ENCODE measurements around the gene ASPSCR1.

DNA sequence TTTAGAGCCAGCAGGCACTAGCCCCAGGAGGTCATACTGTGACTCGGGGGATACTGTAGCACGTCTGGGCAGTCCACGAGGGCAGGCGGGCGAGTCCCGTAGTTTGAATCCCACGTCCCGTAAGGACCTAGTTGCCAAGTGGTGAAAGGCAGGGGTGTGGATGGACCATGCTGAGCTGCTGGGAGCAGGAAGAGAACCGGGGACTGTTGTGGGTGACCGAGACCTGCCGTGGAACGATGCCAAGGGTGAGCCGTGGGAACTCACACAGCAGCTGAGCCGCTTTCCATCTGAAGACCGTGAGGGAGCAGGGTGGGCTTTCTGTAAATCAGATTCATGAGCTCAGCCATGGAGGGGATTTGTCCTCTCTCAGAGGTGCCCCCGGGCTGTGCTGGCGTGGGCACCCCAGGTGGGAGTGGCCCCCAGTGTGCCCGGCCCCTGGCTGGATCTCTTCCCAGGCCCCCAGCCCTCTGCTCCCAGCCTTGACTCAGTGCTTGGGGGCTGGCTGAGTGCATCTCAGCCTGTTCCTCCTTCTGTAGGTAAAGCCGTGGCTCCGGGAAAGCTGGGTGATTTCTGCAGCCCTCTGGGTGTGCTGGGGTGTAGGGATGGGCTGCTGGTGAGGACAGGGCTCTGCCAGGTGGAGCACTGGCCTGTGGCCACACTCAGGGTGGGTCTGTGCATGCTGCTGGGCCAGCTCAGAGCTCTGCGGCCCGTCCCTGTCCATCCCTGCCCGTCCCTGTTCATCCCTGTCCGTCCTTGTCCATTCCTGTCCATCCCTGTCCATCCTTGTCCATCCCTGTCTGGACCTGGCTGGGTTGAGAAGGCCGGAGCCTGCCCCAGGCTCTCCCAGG, 13.6 kb downstream of the ASPSCR1 start:
- TF ChIP-seq SIN3A (IDR thresholded peaks at IDR 0.05; ENCODE audit: low read depth) (no peak), EZH2phosphoT487 (IDR thresholded peaks at IDR 0.05; ENCODE audit: borderline replicate concordance) (no peak), ZNF274 (IDR thresholded peaks at IDR 0.05; ENCODE audit: low read depth, low read length) (no peak), POLR2AphosphoS5 (IDR thresholded peaks at IDR 0.05; ENCODE audit: low read depth, low read length) (no peak), EZH2 (IDR thresholded peaks at IDR 0.05) (no peak), EGR1 (IDR thresholded peaks at IDR 0.05; ENCODE audit: low read depth) (no peak), POLR2A (IDR thresholded peaks at IDR 0.05; ENCODE audit: borderline replicate concordance, extremely low read depth, insufficient read depth, insufficient read length) (no peak), RAD21 (IDR thresholded peaks at IDR 0.05; ENCODE audit: low read depth) (no peak)
- TF ChIP-seq, protein P1, sequence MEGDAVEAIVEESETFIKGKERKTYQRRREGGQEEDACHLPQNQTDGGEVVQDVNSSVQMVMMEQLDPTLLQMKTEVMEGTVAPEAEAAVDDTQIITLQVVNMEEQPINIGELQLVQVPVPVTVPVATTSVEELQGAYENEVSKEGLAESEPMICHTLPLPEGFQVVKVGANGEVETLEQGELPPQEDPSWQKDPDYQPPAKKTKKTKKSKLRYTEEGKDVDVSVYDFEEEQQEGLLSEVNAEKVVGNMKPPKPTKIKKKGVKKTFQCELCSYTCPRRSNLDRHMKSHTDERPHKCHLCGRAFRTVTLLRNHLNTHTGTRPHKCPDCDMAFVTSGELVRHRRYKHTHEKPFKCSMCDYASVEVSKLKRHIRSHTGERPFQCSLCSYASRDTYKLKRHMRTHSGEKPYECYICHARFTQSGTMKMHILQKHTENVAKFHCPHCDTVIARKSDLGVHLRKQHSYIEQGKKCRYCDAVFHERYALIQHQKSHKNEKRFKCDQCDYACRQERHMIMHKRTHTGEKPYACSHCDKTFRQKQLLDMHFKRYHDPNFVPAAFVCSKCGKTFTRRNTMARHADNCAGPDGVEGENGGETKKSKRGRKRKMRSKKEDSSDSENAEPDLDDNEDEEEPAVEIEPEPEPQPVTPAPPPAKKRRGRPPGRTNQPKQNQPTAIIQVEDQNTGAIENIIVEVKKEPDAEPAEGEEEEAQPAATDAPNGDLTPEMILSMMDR (IDR thresholded peaks at IDR 0.05 in 2 of 3, conservative IDR thresholded peaks at IDR 0.05 in 1 of 3; ENCODE audit: borderline replicate concordance in 1 of 3, insufficient read depth in 1 of 3, low read depth in 2 of 3, low read length in 2 of 3) = no peak
- TF ChIP-seq, protein P2, sequence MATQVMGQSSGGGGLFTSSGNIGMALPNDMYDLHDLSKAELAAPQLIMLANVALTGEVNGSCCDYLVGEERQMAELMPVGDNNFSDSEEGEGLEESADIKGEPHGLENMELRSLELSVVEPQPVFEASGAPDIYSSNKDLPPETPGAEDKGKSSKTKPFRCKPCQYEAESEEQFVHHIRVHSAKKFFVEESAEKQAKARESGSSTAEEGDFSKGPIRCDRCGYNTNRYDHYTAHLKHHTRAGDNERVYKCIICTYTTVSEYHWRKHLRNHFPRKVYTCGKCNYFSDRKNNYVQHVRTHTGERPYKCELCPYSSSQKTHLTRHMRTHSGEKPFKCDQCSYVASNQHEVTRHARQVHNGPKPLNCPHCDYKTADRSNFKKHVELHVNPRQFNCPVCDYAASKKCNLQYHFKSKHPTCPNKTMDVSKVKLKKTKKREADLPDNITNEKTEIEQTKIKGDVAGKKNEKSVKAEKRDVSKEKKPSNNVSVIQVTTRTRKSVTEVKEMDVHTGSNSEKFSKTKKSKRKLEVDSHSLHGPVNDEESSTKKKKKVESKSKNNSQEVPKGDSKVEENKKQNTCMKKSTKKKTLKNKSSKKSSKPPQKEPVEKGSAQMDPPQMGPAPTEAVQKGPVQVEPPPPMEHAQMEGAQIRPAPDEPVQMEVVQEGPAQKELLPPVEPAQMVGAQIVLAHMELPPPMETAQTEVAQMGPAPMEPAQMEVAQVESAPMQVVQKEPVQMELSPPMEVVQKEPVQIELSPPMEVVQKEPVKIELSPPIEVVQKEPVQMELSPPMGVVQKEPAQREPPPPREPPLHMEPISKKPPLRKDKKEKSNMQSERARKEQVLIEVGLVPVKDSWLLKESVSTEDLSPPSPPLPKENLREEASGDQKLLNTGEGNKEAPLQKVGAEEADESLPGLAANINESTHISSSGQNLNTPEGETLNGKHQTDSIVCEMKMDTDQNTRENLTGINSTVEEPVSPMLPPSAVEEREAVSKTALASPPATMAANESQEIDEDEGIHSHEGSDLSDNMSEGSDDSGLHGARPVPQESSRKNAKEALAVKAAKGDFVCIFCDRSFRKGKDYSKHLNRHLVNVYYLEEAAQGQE (IDR thresholded peaks at IDR 0.05; ENCODE audit: low read depth) = no peak
- TF ChIP-seq, protein P3, sequence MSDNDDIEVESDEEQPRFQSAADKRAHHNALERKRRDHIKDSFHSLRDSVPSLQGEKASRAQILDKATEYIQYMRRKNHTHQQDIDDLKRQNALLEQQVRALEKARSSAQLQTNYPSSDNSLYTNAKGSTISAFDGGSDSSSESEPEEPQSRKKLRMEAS (IDR thresholded peaks at IDR 0.05) = no peak

Data from HCT116 (cell line).